Retinal pigment epithelial cell (primary cell): ENCODE results near the gene MAPK4.

Experiments
- DNase-seq: peaks from one replicate; pipeline ENCODE4 v3.0.0-alpha.2; 2010; ENCODE audit warnings: low read depth
- H3K4me3 ChIP-seq: 2 replicates; pipeline ENCODE4 v1.5.1; 2011; ENCODE audit warnings: mild to moderate bottlenecking, low read length, control low read depth, moderate library complexity
- CTCF ChIP-seq: conservative IDR thresholded peaks from 2 replicates; pipeline ENCODE4 v1.5.1; 2011; ENCODE audit warnings: low read depth, low read length, control low read depth, inconsistent platforms

The MAPK4 gene

GRCh38 chr18:50737127-50737526, 177.2 kb downstream of the MAPK4 start:
- TF ChIP-seq CTCF: no peak
- no peak for DNase-seq
- no peak overlapping the region for H3K4me3 ChIP-seq

- no peak for DNase-seq
- H3K4me3 ChIP-seq: no peak overlapping the region
- no peak for TF ChIP-seq CTCF
Observed at GRCh38 chr18:50738098-50738757, 178.3 kb downstream of the MAPK4 start.

GRCh38 chr18:50742952-50743351, 183.1 kb downstream of the MAPK4 start:
- H3K4me3 ChIP-seq: no peak overlapping the region
- DNase-seq: no peak
- TF ChIP-seq CTCF: no peak

- no peak overlapping the region for H3K4me3 ChIP-seq
- DNase-seq: no peak
- no peak for TF ChIP-seq CTCF
Observed at GRCh38 chr18:50744253-50744652, 184.4 kb downstream of the MAPK4 start.

GRCh38 chr18:50745945-50746344, 186.1 kb downstream of the MAPK4 start:
- DNase-seq: no peak
- no peak overlapping the region for H3K4me3 ChIP-seq
- TF ChIP-seq CTCF: no peak

GRCh38 chr18:50747849-50748242, 188.0 kb downstream of the MAPK4 start:
- no peak overlapping the region for H3K4me3 ChIP-seq
- no peak for TF ChIP-seq CTCF
- no peak for DNase-seq

- no peak for DNase-seq
- TF ChIP-seq CTCF: no peak
- no peak overlapping the region for H3K4me3 ChIP-seq
Observed at GRCh38 chr18:50748243-50749229, 188.6 kb downstream of the MAPK4 start.
